HG02763 (cell line): ENCODE data around the gene FXYD3.
A peak's percentile ranks its signal among the peaks of the same experiment; 100 is the strongest.

ENCODE experiments used
- ATAC-seq: cut with Tn5 transposase; IDR thresholded peaks from one replicate; pipeline ENCODE4 v1.9.1; 2021; ENCODE audit warnings: mild to moderate bottlenecking, moderate library complexity; ENCODE audit not compliant: unreplicated experiment

The FXYD3 gene, protein sequence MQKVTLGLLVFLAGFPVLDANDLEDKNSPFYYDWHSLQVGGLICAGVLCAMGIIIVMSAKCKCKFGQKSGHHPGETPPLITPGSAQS

DNA sequence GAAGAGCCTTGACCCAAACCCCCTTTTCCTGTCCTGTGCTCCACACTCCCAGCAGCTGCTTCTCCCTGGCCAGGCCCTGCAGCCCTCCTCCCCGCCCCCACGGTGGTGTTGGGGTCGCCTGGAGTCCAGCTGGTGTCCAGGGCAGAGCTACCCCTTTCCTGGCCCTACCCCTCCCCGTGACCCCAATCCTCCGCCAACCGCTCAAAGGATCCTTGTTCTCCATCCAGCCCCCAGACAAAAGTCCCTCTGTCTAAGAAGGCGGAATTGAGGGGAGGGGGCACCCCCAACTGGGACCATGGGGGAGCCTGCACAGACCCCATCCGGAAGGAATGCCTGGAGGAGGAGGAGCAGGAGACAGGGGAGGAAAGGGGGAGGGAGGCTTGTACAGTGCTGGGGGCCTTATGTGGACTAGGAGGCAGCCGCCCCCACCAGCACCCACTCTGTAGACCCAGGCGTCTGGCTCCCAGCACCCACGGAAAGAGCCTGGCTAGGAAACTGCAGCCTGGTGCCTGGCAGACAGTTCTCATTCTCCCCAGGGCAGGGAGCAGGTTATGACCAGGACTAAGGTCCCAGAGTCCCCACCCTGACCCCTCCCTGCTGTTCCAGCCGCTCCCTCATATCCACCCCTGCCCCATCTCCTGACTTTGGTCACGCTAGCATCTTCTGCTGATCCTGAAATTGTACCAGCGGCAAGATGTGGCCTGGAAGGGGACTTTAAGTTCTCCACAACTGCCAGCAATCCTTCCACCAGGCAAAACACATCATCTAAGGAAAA lies at the start of gene FXYD3:
Gene FXYD3 (plus strand): TSS at position 647 of the 775 bp plus-strand sequence. CDS start 3,554 bp downstream, outside the sequence.
- no peak for ATAC-seq

DNA sequence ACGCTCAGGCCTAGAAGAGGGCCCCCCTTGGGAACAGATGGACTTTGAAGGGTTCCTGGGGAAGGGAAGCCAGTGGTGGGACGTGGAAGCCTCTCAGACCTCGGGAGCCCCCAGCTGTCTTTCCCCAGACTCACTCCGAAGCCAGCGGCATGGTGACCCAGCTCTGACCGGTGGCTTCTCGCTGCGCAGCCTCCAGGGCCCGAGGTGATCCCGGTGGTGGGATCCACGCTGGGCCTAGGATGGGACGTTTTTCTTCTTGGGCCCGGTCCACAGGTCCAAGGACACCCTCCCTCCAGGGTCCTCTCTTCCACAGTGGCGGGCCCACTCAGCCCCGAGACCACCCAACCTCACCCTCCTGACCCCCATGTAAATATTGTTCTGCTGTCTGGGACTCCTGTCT lies 49.5 kb upstream of the FXYD3 start:
- ATAC-seq = no peak

DNA sequence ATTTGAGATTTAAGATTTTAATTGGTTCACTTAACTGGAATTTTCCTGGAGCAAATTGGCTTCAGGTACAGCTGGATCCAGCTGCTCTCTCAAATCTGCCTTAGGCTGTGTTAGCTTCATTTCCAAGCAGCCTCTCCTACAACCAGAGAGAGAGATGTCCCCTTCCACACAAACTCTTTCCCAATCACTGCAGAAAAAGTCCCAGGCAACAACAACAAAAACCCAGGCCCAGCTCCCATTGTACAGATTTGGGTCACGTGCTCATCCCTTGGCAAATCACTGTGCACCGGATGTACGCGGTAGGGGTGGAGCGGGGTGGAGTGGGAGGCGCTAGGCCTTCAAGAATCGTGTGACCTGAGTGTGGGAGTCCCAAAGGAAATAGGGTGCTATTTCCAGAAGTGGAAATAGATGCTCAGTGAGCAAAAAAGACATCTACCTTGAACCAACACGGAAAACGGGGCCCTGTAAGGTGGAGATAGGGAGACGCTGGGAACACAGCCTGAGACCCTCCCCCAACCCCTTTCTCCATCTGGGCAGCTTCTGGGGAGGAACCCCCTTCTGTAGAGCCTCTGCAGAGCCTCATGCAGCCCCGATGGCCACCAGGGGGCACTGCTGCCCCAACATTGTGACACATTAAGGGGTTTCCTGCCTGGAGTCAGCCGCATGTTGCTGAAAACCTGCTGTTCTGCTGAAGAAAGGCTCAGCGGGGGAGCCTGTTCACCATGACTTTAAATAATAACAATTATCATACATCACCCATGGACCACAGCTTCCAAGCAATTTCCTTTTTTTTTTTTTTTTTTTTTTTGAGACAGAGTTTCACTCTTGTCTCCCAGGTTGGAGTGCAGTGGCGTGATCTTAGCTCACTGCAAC lies 48.7 kb upstream of the FXYD3 start:
- ATAC-seq = peak; percentile 56

DNA sequence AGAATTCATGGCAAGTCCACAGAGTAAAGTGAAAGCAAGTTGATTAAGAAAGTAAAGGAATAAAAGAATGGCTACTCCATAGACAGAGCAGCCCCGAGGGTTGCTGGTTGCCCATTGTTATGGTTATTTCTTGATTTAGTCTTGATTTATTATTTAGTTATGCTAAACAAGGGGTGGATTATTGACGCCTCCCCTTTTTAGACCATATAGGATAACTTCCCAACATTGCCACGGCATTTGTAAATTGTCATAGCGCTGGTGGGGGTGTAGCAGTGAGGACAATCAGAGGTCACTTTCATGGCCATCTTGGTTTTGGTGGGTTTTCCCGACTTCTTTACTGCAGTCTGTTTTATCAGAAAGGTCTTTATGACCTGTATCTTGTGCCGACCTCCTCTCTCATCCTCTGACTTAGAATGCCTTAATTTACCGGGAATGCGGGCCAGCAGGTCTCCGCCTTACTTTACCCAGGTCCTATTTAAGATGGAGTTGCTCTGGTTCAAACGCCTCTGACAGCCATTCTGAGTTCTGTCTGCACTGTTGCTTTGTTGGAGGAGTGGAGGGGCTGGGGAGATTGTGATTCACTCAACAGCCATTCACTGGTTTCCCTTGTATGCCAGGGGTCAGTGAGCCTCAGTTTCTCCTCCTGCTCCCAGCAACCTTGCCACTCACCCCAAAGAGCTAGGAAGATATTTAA lies 46.5 kb upstream of the FXYD3 start:
- ATAC-seq = no peak

DNA sequence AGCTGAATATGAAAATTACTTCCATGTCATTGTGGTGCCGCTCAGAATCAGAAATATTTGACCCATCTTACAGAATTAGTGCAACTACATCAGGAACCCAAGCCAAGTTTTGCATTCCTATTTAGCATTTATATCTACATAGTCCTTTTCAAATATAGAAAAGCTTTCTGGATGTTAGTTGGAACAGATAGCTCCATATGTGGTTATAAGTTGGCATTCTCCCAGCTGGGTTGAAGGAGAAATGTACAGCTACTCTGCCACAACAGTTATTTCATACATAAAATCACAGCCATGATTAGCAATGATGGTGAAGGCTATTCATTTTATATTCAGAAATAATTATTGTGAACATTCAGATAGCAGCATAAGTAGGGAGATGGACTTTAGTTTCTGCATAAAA lies 45.9 kb upstream of the FXYD3 start:
- no peak for ATAC-seq

DNA sequence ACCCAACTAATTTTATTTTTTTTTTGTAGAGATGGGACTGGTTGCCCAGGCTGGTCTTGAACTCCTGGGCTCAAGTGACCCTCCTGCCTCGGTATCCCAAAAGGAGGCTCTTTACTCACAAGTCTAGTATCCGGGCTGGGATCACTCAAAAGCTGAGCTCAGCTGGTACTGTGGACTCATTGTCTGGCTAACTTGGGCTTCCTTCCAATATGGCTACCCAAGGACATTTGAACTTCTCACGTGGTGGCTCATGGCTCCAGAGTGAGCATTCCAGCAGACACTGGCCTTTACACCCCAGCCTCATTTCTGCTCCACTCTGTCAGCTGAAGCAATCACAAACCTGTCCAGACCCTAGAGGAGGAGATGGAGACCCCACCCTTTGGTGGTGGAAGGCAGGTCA lies 45.2 kb upstream of the FXYD3 start:
- no peak for ATAC-seq

DNA sequence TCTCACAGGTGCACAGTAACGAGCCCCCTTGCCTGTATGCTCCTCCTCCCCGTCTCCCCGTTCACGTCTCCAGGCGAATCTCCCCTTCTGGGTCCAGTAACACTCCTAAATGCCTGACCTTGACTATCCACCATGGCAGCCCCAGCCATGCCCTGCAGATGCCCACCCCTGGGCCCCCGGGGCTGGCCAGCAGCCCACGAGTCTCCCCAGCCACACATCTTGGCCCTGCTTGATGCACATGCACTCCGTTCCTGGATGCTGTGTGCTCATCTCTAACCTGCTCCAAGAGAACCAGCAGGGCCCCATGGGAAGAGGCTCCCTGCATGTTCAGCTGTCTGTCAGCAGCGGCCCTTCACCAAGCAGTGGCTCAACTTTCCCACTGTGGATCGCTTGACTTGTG lies 42.1 kb upstream of the FXYD3 start:
- ATAC-seq = no peak

DNA sequence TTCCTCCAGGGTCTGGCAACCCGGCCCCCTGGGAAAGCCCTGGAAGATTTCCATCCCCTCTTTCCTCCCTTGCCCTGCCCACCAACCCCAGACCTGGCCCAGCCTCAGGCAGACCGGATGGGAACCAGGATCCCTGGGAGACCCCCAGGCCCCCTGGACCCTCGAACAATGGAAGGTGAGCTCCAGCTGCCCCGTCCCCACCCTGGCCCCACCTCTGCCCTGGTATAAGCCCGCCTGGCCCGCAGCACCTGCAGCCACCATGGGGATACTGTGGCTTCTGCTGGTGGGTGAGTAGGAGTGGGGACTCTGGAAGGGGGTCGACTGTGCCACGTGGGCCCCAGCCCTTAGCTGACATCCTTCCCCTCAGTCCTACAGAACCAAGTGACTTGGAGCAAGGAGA lies 41.7 kb upstream of the FXYD3 start:
- no peak for ATAC-seq

DNA sequence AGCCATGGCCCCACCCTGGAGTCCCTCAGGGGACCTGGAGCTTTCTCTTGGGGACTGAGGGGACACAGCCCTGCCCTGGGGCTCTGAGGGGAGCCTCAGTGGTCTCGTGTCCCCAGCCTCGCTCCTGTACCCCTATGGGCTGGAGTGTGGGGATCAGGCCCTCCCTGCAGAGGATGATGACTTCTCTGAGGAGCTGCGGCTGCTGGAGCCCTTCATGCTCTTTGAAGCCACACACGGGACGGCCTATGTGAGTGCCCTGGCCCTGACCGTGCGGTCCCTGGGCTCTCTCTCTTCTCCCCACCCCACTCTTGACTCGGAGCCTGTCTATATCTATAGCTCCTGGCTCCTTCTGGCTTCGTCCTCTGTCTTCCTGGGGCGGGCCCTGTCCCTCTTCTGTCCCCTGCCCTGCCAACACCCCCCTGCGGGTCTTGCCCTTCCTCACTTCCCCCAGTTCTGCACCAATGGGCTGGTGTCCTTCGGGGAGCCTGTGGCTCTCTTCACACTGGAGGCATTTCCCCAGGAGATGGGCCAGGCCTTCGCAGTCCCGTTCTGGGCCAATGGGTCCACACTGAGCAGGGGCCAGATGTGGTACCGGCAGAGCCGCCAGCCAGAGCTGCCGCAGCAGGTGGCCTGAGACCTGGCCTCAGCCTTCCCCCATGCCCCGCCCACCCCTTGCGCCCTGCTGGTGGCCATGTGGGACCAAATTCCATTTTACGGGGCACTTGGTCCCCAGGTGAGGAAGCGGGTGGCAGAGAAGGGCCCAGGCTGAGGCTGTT lies 41.0 kb upstream of the FXYD3 start:
- no peak for ATAC-seq

DNA sequence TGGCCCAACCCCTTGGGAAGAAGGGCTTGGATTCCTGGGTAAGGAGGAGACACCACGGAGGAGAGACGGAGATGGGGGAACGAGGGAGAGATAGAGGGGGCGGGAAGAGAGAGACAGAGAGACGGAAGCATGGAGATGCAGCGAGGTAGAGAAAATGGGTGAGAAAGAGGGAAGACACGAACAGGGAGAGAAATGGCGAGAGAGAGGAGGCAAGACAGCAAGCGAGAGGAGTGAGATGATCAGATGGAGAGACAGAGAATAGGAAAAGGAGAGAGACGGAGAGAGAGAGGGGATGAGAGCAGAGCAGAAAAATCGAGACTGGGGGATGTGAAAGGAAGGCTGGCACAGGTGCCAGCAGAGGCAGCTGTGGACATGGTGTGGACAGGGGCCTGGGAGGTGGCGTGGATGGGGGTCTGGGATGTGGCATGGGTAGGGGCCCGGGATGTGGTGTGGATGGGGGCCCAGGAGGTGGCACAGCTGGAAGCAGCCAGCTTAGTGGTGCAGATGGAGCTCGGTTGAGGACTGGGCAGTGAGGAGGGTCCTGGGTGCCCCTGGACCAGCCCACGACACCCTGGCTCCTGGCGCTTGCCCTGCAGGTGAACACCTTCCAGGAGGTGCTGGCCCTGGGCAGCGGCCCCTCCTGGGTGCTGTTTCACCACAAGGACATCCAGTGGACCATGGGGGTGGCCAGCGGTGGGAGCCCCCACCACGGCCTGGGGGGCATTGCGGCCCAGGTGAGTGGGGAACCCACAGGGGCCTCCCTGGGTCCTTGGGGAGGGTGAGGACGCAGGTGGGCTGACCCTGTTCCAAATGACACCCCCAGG lies 40.2 kb upstream of the FXYD3 start:
- no peak for ATAC-seq

DNA sequence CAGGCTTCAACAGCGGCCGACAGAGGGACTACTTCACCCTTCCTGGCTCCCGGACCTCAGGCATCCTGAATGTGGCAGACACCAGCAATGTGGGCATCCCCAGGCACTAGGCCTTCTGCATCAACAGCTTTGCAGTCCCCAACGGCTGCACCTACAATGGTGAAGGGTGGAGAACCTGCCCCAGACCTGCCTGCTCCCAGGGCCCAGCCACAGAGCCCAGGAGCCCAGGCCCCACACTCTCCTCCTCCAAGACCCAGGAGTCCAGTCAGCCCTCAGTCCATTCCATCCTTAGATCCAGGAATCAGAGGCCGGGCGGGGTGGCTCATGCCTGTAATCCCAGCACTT lies 39.6 kb upstream of the FXYD3 start:
- ATAC-seq = no peak

DNA sequence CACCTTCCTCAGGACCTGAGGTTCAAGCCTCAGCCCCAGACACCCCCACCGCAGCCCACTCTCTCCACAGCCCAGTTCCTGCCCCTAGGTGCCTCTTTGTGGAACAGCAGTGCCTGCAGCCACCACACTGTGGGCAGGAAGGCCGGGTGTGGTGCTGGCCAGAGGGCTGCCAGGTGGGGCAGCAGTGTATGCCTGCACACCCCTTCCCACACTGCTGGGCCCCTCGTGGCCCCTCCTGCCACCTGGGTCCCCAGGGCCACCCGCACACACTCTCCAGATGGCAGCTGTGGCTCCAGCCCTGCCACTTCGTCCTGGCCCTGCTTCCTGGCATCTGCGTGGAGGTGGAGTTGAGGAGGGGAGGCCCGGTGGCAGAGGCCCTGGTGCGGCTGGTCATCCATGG lies 39.0 kb upstream of the FXYD3 start:
- no peak for ATAC-seq

DNA sequence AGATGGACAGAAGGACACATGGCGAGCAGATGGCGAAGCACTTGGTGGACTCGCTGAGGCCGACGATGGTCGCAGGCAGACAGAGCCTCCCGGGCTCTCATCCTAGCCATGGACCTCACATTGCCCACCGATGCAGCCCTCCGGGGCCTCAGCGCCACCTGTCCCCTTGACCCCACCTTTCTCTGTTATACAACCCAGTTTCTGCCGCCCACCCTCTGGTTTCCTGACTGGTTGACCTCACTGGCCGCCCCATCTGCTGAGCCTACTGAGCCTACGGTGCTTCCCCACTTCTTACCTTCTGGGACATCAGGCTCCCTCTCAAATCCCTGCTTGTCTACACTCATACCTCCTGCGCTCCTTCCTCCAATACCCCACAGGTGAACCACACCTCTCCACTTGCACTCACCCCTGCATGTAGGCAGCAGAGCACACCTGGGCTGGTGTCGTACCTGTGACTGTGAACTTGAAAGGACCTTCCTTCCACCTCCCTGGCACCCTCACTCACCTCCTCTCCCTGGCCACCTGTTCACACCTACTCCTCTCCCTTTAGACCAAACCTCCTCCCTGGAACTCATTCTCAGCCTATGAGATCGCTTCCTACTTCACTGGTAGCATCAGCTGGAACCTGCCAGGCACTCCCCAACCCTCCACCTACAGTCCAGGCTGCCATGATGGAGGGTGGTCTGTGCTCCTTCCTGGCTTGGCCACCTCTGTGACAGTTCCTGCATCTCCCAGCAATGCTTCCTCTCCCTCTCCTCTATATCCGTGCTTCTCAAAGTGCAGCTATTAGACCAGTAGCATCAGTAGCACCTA lies 38.0 kb upstream of the FXYD3 start:
- no peak for ATAC-seq

DNA sequence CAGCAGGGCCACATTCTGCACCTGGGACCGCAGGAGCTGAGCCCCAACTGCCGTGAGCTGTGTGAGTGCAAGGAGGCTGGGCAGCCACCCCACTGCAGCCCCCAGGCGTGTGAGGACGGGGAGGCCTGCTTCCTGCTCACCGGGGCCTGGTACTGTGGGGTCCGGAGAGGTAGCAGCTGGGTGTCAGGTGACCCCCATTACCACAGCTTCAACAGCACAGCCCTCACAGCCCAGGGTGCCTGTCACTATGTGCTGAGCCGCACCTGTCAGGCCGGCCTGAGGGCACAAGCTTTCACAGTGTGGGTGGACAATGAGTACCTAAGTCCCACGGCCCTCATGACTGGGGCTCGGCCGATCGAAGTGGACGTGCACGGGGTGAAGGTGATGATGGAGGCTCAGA lies 35.8 kb upstream of the FXYD3 start:
- no peak for ATAC-seq

DNA sequence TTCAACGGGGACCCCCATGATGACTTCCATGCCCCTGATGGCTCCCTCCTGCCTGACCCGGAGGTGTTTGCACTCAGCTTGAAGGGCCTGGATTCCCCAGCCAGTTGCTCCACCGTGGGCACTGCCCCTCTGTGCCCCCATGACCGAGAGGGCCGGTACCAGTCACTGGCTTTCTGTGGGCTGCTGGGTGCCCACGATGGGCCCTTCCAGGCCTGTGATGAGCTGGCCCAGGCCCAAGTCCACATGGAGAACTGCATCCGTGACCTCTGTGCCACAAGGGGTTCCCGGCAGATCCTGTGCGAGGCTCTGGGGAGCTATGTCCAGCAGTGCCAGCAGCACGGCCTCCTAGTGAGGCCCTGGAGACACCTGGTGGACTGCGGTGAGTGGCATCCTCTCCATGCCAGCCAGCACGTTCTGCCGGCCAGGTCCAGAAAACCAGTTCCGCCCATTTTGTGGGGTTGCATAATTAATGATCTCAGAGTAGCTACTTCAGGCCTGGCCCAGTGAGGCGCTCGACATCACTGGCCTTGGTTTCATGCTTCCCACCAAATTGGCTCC lies 34.9 kb upstream of the FXYD3 start:
- no peak for ATAC-seq

DNA sequence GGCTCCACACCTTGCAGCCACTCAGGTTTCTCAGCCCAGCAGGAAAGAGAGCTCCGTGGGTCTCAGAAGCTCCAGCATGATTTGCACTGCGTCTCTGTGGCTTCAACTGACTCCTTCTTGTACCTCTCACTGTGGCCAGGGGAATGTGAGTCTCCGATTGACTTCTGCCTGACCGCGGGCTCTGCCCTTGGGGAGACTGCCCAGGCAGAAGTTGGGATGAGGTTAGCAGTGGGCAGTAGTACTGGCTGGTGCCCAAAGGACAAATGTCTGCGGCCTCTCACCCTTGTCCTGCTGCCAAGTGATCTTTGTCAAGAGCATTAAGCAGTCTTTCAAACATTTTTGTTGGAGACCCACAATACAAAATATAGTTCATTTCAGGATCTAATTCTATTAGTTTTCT lies 34.4 kb upstream of the FXYD3 start:
- ATAC-seq = no peak

DNA sequence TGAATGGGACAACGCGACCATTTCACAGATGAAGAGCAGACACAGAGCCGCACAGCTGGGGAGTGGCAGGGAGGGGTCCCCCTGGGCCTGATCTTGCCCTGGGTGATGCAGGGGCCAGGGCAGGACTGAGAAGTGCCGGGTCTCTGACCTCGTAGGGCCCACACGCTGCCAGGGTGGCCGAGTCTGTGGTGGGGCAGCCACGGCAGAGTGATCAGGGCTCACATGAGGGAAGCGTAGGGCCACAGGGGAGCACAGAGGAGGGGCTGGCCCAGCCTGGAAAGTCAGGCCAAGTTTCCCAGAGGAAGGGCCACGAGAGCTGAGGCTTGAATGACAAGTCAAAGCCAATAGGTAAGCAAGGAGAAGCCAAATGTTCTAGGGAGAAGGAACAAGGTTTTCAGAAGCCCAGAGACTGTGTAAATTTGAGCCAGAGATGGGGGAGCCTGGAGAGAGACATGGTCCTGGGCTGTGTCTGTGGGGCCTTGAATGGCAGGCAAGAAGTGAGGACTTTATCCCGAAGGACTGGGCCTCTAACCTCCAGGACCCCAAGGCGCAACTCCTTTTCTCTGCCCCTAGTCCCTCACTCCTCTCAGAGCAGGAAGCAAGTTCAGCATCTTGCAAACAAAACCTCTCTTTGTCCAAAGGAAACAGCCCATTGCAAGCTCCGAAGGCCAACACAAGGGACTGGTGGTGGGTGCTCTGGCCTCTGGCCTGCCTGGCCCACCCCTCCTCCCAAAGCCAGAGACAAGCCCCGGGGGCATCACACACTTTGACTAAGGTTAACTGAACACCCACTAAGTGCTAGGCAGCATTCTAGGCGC lies 31.7 kb upstream of the FXYD3 start:
- ATAC-seq = no peak

DNA sequence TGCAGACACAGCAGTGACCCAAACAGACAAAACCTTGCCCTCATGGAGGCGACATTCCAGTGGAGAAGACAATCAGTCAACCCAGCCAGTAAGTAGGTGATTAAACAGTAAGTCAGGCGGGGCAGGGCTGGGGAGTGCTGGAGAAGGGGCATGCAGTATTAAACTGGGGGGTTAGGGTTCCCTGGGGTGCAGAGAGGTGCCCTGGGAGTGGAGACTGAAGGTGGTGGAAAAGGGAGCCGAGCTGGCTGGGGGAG lies 31.2 kb upstream of the FXYD3 start:
- ATAC-seq = no peak
